ENCODE data around the gene GLDN. TPM values are rescaled to one million over a fixed set of nuclear protein-coding genes. Genes with fewer than 3 reads are reported as not detected.
A peak's percentile ranks its signal among the peaks of the same experiment; 100 is the strongest.

Gene GLDN
- total RNA-seq, 1 donor from 2014 or later = 5.9 TPM

DNA sequence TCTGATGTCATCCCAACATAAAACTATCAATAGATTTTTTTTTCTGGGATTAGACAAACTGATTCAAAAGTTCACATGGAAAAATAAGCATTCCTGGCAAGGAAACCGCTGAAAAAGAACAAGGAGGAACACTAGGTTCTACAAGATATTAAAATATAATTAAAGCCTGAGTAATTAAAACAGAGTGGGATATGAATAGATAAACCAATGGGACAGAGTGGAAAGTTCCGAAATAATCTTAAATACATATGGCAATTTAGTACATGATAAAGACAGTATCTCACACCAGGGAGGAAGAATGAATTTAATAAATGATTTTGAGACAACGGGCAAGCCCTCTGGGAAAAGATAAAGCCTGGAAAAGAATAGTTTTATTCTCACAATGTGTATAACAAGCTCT, 4.7 kb downstream of the GLDN start:
- TF ChIP-seq, protein P1, sequence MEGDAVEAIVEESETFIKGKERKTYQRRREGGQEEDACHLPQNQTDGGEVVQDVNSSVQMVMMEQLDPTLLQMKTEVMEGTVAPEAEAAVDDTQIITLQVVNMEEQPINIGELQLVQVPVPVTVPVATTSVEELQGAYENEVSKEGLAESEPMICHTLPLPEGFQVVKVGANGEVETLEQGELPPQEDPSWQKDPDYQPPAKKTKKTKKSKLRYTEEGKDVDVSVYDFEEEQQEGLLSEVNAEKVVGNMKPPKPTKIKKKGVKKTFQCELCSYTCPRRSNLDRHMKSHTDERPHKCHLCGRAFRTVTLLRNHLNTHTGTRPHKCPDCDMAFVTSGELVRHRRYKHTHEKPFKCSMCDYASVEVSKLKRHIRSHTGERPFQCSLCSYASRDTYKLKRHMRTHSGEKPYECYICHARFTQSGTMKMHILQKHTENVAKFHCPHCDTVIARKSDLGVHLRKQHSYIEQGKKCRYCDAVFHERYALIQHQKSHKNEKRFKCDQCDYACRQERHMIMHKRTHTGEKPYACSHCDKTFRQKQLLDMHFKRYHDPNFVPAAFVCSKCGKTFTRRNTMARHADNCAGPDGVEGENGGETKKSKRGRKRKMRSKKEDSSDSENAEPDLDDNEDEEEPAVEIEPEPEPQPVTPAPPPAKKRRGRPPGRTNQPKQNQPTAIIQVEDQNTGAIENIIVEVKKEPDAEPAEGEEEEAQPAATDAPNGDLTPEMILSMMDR (IDR thresholded peaks at IDR 0.05) = no peak
- TF ChIP-seq POLR2A (IDR thresholded peaks at IDR 0.05) (no peak), POLR2AphosphoS5 (IDR thresholded peaks at IDR 0.05; ENCODE audit: insufficient read depth in 1 of 2, low read depth in 1 of 2) (no peak)
- H3K4me1 ChIP-seq = peaks cover 18% of the 10 kb centered on the region
- intact Hi-C loops (cut with DNase I) = no loop called here
- no peak overlapping the region for H3K4me3 ChIP-seq
- H3K27me3 ChIP-seq = no peaks in the 10 kb centered on the region
- no peak for DNase-seq (ENCODE audit: extremely low spot score in 2 of 2)
- H3K27ac ChIP-seq = no peak overlapping the region
- no peaks in the 10 kb centered on the region for H3K9me3 ChIP-seq
- H3K36me3 ChIP-seq = no peaks in the 10 kb centered on the region

GRCh38 chr15:51348688-51349087, 7.2 kb downstream of the GLDN start:
- Histone ChIP-seq H3K4me3 (no peak overlapping the region), H3K36me3 (no peaks in the 10 kb centered on the region), H3K27me3 (no peaks in the 10 kb centered on the region), H3K9me3 (no peaks in the 10 kb centered on the region), H3K27ac (peak overlapping the region; percentile 69), H3K4me1 (peaks cover 7% of the 10 kb centered on the region)
- TF ChIP-seq, protein P1 (IDR thresholded peaks at IDR 0.05) = no peak
- no peak for TF ChIP-seq POLR2A (IDR thresholded peaks at IDR 0.05)
- no peak for TF ChIP-seq POLR2AphosphoS5 (IDR thresholded peaks at IDR 0.05; ENCODE audit: insufficient read depth in 1 of 2, low read depth in 1 of 2)
- DNase-seq (ENCODE audit: extremely low spot score in 2 of 2) = no peak
- intact Hi-C loops (cut with DNase I) = no loop called here

- H3K27ac ChIP-seq = peak overlapping the region; percentile 69
- no peak for DNase-seq (ENCODE audit: extremely low spot score in 2 of 2)
- H3K36me3 ChIP-seq = no peaks in the 10 kb centered on the region
- peaks cover 7% of the 10 kb centered on the region for H3K4me1 ChIP-seq
- intact Hi-C loops (cut with DNase I) = no loop called here
- TF ChIP-seq POLR2A (IDR thresholded peaks at IDR 0.05) = no peak
- TF ChIP-seq POLR2AphosphoS5 (IDR thresholded peaks at IDR 0.05; ENCODE audit: insufficient read depth in 1 of 2, low read depth in 1 of 2) = no peak
- TF ChIP-seq, protein P1 (IDR thresholded peaks at IDR 0.05) = no peak
- H3K9me3 ChIP-seq = no peaks in the 10 kb centered on the region
- no peaks in the 10 kb centered on the region for H3K27me3 ChIP-seq
- H3K4me3 ChIP-seq = no peak overlapping the region
Observed at GRCh38 chr15:51349156-51349844, 7.8 kb downstream of the GLDN start.

DNA sequence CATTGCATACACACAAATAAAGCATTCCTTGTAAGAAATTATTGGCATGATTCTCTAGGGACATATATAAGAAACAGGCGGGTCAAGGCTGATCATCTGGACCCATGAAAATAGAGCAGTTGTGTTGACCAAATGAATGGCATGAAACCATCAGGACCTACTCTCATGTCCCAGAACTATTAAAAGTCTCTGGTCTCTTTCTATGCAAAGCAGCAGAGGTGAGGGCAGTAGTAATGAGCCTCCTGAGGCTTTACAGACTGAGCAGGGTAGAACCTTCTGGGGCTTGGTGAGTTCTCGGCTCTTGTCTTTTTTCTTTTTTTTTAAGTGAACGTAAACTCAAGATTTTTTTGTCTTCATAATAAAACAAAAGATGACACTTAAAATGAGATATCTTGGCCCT, 9.3 kb downstream of the GLDN start:
- Histone ChIP-seq H3K4me3 (no peak overlapping the region), H3K4me1 (peaks cover 7% of the 10 kb centered on the region), H3K36me3 (no peaks in the 10 kb centered on the region), H3K9me3 (no peaks in the 10 kb centered on the region), H3K27me3 (no peaks in the 10 kb centered on the region), H3K27ac (no peak overlapping the region)
- DNase-seq (ENCODE audit: extremely low spot score in 2 of 2) = no peak
- TF ChIP-seq, protein P1 (IDR thresholded peaks at IDR 0.05) = no peak
- TF ChIP-seq POLR2AphosphoS5 (IDR thresholded peaks at IDR 0.05; ENCODE audit: insufficient read depth in 1 of 2, low read depth in 1 of 2) (no peak), POLR2A (IDR thresholded peaks at IDR 0.05) (no peak)
- intact Hi-C loops (cut with DNase I) = no loop called here

DNA sequence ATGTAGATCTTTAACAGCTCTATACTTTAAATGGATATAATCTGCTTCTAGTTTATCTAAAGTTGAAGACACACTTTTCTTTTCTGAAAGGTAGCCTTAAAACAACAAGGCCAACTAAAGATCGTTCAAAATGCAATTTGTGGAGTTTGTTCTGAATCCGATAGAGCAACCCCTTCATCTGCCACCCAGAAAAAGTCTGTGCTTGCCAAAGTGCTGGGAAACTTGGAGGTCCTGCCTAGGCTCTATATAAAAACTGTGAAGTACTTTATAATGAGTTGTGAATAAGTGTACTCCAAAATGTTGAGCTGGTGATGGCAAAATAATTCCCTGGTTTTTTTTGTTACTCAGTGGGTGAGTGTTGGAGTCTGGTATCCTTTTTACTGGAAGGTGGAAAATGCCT, 12.5 kb downstream of the GLDN start:
- intact Hi-C loops (cut with DNase I) = no loop called here
- TF ChIP-seq POLR2A (IDR thresholded peaks at IDR 0.05) = no peak
- TF ChIP-seq POLR2AphosphoS5 (IDR thresholded peaks at IDR 0.05; ENCODE audit: insufficient read depth in 1 of 2, low read depth in 1 of 2) = no peak
- TF ChIP-seq, protein P1 (IDR thresholded peaks at IDR 0.05) = no peak
- Histone ChIP-seq H3K27me3 (no peaks in the 10 kb centered on the region), H3K9me3 (no peaks in the 10 kb centered on the region), H3K36me3 (no peaks in the 10 kb centered on the region), H3K27ac (no peak overlapping the region), H3K4me1 (peaks cover 4% of the 10 kb centered on the region), H3K4me3 (no peak overlapping the region)
- DNase-seq (ENCODE audit: extremely low spot score in 2 of 2) = no peak

All from vagina (tissue), 2 donors.